ENCODE measurements around the gene ITGB3. TPM values are rescaled to one million over a fixed set of nuclear protein-coding genes. Genes with fewer than 3 reads are reported as not detected.

The ITGB3 gene
- total RNA-seq, 4 donors from 2014 or later: 22.1 to 58.7 (median 53.8) TPM

DNA sequence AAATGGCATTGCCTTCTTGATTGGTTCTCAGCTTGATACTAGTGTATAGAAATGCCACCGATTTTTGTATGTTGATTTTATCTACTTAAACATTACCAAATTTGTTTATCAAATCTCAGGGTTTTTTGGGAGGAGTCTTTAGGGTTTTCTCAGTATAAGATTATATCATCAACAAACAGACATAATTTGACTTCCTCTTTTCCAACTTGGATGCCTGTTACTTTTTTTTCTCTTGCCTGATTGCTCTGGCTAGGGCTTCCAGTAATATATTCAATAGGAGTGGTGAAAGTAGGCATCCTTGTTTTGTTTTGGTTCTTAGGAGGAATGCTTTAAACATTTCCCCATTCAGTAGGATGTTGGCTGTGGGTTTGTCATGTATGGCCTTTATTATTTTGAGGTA, 99.2 kb downstream of the ITGB3 start:
- TF ChIP-seq EP300 (IDR thresholded peaks at IDR 0.05) (no peak), POLR2AphosphoS5 (IDR thresholded peaks at IDR 0.05) (no peak), POLR2A (IDR thresholded peaks at IDR 0.05) (no peak)
- TF ChIP-seq, protein P1, sequence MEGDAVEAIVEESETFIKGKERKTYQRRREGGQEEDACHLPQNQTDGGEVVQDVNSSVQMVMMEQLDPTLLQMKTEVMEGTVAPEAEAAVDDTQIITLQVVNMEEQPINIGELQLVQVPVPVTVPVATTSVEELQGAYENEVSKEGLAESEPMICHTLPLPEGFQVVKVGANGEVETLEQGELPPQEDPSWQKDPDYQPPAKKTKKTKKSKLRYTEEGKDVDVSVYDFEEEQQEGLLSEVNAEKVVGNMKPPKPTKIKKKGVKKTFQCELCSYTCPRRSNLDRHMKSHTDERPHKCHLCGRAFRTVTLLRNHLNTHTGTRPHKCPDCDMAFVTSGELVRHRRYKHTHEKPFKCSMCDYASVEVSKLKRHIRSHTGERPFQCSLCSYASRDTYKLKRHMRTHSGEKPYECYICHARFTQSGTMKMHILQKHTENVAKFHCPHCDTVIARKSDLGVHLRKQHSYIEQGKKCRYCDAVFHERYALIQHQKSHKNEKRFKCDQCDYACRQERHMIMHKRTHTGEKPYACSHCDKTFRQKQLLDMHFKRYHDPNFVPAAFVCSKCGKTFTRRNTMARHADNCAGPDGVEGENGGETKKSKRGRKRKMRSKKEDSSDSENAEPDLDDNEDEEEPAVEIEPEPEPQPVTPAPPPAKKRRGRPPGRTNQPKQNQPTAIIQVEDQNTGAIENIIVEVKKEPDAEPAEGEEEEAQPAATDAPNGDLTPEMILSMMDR (IDR thresholded peaks at IDR 0.05): no peak
- H3K4me1 ChIP-seq: no peaks in the 10 kb centered on the region
- H3K36me3 ChIP-seq: peaks cover 0 to 11% of the 10 kb centered on the region in 2 donors
- no peak overlapping the region for H3K4me3 ChIP-seq
- 80 to 100% methylated on average over 1 of the region's 1 CpG for WGBS, 2 donors (ENCODE audit: low coverage in 1 of 2)
- no peak for ATAC-seq
- no peaks in the 10 kb centered on the region for H3K9me3 ChIP-seq
- no peak overlapping the region for H3K27ac ChIP-seq
- H3K27me3 ChIP-seq: no peaks in the 10 kb centered on the region

DNA sequence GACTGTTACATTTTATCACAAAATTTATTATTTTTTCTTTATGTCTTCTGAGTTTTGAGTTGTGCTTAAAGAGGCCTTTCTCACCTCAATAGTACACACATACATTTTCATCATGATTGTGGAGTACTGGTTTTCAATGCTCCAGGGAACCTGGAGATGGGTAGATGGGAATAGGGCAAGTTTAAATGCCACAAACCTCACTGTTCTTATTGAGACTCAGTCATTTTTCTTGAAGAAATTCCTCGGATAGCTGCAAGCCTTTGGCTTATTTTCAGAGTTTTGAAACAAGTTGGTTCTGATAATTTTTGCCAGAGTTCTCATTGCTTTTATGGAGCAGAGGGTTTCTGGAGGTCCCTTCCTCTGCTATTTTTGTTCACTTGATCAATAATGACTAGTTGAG, 105.0 kb downstream of the ITGB3 start:
- ATAC-seq: no peak
- H3K9me3 ChIP-seq: no peaks in the 10 kb centered on the region
- peaks cover 0 to 11% of the 10 kb centered on the region in 2 donors for H3K36me3 ChIP-seq
- no peak overlapping the region for H3K27ac ChIP-seq
- no peaks in the 10 kb centered on the region for H3K27me3 ChIP-seq
- TF ChIP-seq POLR2A (IDR thresholded peaks at IDR 0.05): no peak
- no peak for TF ChIP-seq POLR2AphosphoS5 (IDR thresholded peaks at IDR 0.05)
- TF ChIP-seq, protein P1 (IDR thresholded peaks at IDR 0.05): no peak
- TF ChIP-seq EP300 (IDR thresholded peaks at IDR 0.05): no peak
- H3K4me1 ChIP-seq: no peaks in the 10 kb centered on the region
- no peak overlapping the region for H3K4me3 ChIP-seq
- 77% methylated on average over 1 of the region's 1 CpG; no CpG with 5 or more reads in 1 of the 2 donors for WGBS, 2 donors (ENCODE audit: low coverage in 1 of 2)

Small RNAs within 50 kb of the gene (small RNA-seq; reads per million reads assigned to genes)
- gene RNU7-186P: 0 reads per million in 4 donors

Other genes starting within 250 kb of the ITGB3 start
- gene CDC27, start 64.5 kb upstream of the ITGB3 start, total RNA-seq: 10 to 100 TPM; 40.4 to 71.4 (median 56.0) TPM
- gene MYL4, start 44.5 kb upstream of the ITGB3 start, total RNA-seq: 1 to 10 TPM in 1 of 4 donors, not detected in 3; 4.8 TPM
- 10 to 100 TPM in 1 of 4 donors, 1 to 10 TPM in 3; 7.0 to 14.5 (median 8.6) TPM for gene EFCAB13, start 70.1 kb downstream of the ITGB3 start, total RNA-seq

All from gastroesophageal sphincter (tissue), 4 donors.